Umbilical cord (tissue), 2 donors: ENCODE data around the gene HIP1. TPM values are rescaled to one million over a fixed set of nuclear protein-coding genes. Genes with fewer than 3 reads are reported as not detected.
"Not testable (repeated sequence)": the region's sequence is repeated elsewhere in the genome, so short reads cannot be mapped to it uniquely, and the experiment has no call there.

Experiments used
- DNase-seq: peaks from one replicate; pipeline ENCODE4 v3.0.0-alpha.2; 2015; ENCODE audit warnings: low spot score
- total RNA-seq: library from RNA; depleted of rRNA; stranded (reverse); fragments of >200 nt; gene quantifications from one replicate; pipeline ENCODE4 v1.2.3, GENCODE V29; 2014; ENCODE audit warnings: low replicate concordance; ENCODE audit not compliant: insufficient read depth

The HIP1 gene
- total RNA-seq, 1 donor from 2014 or later: 13.7 TPM

DNA sequence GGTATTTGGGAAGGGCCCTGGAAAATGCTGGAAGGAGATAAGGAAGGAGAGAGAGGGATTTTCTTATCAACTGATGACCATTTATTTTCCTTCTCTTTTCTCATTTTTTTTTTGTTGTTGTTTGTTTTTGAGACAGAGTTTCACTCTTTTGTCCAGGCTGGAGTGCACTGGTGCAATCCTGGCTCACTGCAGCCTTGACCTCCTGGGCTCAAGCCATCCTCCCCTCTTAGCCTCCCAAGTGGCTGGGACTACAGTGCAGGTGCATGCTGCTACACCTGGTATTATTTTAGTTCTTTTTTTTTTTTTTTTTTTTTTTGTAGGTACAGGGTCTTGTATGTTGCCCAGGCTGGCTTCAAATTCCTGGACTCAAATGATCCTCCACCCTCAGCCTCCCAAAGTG is 52.2 kb downstream of the HIP1 start:
- DNase-seq: no peak

DNA sequence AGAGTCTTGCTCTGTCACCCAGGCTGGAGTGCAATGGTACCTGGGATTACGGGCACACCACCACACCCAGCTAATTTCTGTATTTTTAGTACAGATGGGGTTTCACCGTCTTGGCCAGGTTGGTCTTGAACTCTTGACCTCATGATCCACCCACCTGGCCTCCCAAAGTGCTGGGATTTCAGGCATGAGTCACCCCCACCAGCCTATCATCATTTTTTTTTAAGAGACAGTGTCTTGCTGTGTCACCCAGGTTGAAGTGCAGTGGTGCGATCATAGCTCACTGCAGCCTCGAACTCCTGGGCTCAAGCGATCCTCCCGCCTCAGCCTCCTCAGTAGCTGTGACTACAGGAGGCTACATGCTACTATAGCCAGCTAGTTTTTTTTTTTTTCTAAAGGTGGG is 56.7 kb downstream of the HIP1 start:
- DNase-seq: not testable (repeated sequence)

GRCh38 chr7:75679060-75679459 is 59.7 kb downstream of the HIP1 start:
- DNase-seq: no peak

- no peak for DNase-seq
These were observed 69.2 kb downstream of the HIP1 start for GRCh38 chr7:75669579-75669978.

DNA sequence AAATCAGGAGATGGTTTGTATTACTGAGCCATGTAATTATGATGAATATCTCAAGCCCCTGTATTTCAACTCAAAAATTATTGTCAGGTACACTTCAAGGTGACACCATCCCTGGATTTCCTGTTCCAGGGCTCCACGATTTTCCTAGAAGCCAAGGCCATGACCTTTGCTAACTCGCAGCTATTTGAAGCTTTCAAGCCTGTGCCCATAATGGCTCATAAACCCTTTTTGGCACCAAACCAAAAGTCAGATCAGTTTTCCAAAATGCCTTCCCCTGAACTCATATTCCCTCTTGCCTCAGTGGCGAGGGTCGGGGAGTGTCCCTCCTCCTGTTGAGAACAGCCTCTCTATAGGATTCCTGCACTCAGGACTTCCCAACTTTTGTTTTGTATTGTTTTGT is 70.8 kb downstream of the HIP1 start:
- DNase-seq: no peak

GRCh38 chr7:75663302-75663907 is 75.3 kb downstream of the HIP1 start:
- no peak for DNase-seq

- DNase-seq: no peak
These were observed 76.0 kb downstream of the HIP1 start for GRCh38 chr7:75662579-75663301.

DNA sequence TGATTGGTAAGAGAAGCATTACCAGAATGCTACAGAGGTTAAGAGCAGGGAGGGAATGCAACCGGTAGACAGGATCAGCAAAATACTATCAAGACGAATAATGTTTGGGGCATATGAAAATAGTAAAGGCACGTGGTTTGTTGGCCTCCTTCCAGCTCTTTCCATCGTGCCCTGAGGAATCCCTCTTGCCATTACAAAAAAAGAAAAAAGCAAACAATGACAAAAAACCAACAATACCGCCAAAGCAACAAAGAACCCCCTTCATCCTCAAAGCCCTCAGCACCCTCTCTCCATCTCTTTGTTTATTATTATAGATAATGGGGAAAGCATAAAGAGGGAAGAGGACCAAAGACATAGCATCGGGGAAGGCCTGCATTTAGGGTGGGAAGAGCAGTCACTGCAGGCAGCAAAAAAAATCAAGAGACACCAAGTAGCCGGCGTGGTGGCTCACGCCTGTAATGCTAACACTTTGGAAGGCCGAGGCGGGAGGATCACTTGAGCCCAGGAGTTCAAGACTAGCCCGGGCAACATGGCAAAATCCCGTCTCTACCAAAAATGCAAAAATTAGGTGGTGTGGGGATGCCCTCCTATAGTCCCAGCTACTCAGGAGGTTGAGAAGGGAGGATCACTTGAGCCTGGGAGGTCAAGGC is 78.0 kb downstream of the HIP1 start:
- no peak for DNase-seq

DNA sequence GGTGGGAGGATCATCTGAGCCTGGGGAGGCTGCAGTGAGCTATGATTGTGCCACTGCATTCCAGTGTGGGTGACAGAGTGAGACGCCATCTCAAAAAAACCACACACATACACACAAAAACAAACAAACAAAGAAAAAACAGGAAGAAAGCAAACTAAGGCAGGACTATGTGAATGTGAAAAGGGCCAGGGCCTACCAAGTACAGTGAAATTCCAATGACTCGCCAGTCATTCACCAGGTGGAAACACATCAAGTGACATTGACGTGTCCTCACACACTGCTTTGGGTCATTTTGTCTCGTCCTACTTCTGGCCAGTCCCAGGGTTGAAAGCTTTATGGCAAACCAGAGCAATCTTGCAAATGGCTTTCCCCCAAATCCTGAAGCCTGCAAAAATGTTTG is 79.9 kb downstream of the HIP1 start:
- DNase-seq: no peak

GRCh38 chr7:75658369-75658768 is 80.4 kb downstream of the HIP1 start:
- no peak for DNase-seq

GRCh38 chr7:75657866-75658265 is 80.9 kb downstream of the HIP1 start:
- no peak for DNase-seq

- no peak for DNase-seq
These were observed 82.0 kb downstream of the HIP1 start for GRCh38 chr7:75656740-75657139.

DNA sequence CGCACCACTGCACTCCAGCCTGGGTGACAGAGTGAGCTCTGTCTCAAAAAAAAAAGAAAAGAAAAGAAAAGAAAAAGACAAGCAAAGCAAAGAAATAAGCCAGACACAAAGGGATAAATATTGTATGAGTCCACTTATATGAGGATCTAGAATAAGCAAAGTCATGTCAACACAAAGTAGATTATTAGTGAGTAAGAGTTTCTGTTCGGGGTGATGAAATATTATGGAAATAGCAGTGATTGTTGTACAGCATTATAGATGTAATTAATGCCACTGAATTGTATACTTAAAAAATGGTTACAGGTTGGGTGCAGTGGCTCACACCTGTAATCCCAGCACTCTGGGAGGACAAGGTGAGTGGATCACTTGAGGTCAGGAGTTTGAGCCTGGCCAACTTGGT is 83.2 kb downstream of the HIP1 start:
- DNase-seq: no peak

DNA sequence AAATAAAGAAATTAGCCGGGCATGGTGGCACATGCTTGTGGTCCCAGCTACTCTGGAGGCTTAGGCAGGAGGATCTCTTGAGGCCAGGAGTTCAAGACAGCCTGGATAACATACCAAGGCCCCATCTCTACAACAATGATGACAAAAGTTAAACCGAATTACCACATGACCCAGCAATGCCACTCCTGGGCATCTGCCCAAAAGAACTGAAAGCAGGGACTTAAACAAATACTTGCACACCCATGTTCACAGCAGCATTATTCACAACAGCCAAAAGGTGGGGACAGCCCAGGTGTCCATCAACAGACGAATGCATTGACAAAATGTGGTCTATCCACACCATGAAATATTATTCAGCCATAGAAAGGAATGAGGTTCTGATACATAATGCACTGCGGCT is 83.9 kb downstream of the HIP1 start:
- DNase-seq: no peak

GRCh38 chr7:75653651-75654050 is 85.1 kb downstream of the HIP1 start:
- no peak for DNase-seq

- DNase-seq: no peak
These were observed 86.0 kb downstream of the HIP1 start for GRCh38 chr7:75652788-75653187.

DNA sequence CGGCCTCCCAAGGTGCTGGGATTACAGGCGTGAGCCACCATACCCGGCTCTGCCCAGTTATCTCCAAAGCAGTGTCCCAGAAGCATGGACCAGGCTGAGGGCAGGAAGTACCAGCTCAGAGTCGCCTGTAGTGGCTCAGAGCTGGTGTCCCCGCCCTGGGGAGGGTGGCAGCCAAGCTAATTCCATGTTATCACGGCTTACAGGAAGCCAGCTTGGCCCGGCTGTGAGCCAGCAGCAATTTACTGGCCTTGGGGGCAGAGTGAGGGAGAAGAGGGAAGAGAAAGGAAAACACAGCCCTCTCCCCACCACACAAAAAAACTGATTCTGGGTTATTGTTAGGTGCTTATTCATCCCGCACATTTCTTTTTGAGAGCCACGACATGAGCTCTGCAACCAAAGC is 88.1 kb downstream of the HIP1 start:
- peak; percentile 54 for DNase-seq

DNA sequence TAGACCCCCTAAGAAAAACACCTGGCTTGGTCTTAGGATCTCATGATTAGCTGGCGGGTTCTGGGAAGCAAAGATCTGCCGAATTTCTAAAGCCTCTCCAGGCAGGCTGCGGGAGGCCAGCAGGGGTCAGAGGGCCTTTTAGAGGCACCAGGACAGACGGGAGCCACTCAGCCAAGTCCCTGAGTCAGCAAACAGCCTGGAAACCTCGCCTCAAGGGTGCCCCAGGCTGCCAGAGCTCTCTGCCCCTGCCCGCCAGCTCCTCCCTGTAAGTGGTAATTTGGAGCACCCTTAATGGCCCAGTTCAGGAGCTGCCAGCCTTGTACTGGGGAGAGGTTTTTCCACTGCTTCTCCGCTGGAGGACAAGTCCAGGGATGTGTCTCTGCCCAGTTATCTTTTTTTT is 88.7 kb downstream of the HIP1 start:
- DNase-seq: no peak

DNA sequence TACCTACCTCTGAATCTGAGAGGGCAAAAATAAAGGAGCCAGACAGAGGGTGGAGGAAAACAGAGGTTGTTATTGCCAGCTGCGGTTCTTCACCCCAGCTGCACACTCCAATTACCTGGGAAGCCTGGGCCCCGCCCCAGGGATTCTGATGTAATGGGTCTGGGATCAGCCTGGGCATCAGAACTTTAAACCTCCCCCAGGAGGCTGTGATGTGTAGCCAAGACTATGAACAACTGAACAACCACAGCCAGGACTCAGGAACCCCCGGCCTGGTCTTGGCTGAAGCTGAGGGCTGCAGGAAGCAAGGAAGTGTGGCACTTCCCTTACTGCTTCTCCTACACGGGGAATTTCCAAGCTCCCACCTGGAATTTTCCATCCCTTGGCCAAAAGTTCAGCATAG is 89.3 kb downstream of the HIP1 start:
- no peak for DNase-seq

DNA sequence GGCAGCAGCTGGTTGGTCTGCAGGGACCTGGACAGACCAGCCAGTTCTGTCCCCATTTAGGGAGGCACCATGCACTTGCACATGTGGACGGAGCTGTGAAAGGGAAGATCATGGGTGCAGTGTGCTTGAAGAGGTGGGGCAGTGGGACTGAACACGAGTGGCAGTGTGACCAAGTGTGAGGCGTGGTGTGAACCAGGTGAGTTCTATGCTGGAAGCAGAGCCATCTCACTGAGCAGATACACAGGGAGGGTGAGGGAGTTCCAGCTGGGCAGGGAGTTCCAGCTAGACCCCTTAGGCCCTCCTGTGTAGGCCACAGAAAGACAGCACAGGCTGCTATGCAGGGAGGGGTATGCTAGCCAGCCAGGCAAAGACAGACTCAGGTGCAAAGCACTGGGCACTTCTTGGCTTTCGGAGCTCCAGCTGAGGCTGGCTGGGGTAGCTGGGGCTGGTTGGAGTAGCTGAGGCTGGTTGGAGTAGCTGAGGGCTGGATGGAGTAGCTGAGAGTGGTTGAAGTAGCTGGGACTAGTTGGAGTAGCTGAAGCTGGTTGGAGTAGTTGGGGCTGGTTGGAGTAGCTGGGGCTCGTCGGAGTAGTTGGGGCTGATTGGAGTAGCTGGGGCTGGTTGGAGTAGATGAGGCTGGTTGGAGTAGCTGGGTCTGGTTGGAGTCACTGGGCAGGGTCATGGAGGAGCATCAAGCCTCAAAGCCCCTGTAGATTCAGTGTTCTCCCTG is 90.9 kb downstream of the HIP1 start:
- no peak for DNase-seq

- DNase-seq: no peak
These were observed 92.1 kb downstream of the HIP1 start for GRCh38 chr7:75646571-75647102.

- DNase-seq: no peak
These were observed 93.2 kb downstream of the HIP1 start for GRCh38 chr7:75645570-75645969.
